HG02678 (cell line): ENCODE measurements around the gene ADAMTS8.

Experiments
- ATAC-seq: cut with Tn5 transposase; IDR thresholded peaks from one replicate; pipeline ENCODE4 v1.9.1; 2021; ENCODE audit warnings: mild to moderate bottlenecking, moderate library complexity; ENCODE audit not compliant: unreplicated experiment

ADAMTS8 gene, protein sequence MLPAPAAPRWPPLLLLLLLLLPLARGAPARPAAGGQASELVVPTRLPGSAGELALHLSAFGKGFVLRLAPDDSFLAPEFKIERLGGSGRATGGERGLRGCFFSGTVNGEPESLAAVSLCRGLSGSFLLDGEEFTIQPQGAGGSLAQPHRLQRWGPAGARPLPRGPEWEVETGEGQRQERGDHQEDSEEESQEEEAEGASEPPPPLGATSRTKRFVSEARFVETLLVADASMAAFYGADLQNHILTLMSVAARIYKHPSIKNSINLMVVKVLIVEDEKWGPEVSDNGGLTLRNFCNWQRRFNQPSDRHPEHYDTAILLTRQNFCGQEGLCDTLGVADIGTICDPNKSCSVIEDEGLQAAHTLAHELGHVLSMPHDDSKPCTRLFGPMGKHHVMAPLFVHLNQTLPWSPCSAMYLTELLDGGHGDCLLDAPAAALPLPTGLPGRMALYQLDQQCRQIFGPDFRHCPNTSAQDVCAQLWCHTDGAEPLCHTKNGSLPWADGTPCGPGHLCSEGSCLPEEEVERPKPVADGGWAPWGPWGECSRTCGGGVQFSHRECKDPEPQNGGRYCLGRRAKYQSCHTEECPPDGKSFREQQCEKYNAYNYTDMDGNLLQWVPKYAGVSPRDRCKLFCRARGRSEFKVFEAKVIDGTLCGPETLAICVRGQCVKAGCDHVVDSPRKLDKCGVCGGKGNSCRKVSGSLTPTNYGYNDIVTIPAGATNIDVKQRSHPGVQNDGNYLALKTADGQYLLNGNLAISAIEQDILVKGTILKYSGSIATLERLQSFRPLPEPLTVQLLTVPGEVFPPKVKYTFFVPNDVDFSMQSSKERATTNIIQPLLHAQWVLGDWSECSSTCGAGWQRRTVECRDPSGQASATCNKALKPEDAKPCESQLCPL

DNA sequence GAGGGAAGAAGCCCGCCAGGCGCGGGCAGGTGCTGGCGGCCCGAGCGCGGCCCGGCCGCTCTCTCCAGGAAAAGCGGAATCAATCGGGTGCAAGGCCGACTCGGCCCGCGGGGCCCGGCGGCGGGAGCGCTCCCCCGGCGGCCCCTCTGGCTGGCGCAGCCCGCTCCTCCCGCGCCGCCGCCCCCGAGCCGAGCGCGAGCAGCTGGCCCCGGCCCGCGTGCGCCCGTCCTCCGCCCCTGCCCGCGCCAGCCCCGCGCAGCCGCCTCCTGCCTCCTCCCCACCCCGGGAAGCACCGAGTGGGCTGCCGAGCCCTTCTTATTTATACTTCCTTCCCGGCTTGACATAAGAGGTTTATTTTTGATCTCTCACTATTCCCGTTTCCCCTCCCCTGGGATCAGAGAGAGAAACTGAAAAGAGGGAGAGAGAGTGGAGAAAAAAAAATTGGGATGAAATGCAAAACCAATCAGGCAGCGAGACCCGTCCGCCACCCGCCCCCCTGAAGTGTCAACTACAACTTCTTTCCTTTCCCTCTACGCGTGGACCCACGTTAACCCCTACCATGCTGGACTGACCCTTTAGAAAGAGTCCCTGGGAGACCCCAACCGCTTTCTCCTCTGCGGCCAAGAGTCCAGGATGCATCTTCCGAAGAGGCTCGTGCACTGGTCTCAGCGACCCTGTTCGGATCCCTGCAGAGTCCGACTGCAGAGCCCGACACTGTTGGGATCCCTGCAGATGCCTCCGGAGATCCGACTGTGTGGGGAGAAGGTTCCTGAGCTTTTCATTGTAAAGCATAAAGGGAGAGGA, at the start of gene ADAMTS8:
TSS of gene ADAMTS8 (minus strand) at position 294 of the 804 bp plus-strand sequence. CDS start 323 bp downstream, outside the sequence.
- ATAC-seq = no peak

DNA sequence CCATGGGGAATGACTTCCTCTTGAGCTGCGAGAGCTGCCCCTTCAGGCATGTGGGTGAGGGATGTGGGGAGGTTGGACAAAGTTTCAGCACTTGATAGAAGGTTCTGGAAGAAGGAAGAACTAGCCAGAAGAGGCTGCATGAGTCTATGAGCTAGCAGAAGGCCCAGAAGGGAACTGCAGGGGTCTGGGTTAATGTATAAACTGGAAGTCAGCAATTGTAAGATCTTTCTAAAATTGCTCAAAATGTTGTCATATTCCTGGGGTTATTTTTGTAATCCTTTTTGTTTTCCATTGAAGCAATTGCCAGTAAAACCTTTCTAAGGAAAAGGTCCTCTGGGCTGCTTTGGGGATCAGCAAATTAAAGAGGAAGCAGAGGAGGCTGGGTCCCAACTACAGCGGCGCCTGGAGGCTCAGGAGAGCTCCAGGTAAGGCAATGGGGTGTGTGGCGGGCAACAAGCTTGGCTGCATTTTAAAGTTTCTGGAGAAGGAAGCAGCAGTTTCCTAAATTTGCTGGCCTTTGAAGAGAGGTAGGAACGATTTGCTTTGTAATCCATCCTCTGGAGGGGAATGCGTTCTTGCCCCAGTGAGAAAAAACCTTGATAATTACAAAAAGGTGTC, 49.3 kb upstream of the ADAMTS8 start:
- no peak for ATAC-seq

DNA sequence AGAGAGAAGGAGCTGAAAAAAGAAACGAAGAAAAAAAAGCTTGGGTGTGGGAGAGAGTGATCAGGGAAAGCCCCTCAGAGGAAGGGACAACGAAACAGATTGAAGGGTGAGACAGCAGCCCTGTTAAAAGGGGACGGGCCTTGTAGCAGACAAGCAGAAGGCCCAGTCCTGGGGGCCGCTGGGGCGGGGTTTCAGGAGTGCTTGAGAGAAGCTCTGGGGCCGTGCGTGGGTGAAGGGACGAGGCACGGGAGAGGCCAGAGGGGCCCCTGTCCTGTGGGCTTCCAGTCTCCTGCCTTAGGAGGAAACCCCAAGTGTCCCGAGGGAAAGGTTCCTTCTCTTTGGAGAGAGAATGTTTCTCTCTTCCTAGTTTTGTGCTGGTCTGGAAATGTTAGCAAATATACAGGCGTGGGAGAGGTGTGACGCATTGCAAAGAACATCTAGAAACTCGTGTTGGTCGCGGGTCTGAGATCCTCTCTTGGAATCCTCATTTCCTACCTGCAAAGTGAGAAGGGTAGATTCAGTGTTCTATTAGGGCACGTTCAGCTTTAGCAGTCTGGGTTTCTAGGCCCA, 48.6 kb upstream of the ADAMTS8 start:
- ATAC-seq = no peak

DNA sequence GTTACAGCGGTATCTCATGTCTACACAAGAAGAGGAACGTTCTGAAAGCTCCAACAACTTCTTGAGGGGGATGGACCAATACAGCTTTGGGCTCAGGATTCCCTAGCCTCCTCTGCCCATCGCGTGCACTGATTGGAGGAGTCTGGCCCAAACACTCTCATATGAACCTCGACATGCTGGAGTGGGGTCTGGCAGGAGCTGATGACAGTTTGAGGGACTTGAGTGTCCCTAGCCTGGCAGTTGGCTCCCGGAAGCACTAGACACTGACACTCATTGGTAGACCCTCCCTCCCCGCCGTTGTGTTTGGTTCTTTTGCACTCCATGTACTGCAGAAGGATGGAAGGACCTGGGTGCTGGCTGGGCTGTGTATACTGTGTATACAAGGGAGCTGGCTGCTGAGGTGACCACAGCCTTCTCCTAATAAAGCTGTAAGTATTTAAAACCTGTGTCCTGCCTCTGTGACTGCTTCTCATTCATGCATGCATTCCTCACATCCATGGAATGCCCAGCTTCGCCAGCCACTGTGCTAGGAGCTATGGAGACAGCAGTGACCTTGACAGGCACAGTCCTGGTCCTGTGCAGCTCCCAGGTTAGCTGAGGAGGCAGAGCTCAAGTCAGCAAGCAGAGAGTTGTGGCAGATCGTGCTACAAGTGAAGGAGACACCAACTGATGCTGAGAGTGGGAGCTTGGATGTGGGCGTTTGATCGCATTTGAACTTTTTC, 48.0 kb upstream of the ADAMTS8 start:
- no peak for ATAC-seq

DNA sequence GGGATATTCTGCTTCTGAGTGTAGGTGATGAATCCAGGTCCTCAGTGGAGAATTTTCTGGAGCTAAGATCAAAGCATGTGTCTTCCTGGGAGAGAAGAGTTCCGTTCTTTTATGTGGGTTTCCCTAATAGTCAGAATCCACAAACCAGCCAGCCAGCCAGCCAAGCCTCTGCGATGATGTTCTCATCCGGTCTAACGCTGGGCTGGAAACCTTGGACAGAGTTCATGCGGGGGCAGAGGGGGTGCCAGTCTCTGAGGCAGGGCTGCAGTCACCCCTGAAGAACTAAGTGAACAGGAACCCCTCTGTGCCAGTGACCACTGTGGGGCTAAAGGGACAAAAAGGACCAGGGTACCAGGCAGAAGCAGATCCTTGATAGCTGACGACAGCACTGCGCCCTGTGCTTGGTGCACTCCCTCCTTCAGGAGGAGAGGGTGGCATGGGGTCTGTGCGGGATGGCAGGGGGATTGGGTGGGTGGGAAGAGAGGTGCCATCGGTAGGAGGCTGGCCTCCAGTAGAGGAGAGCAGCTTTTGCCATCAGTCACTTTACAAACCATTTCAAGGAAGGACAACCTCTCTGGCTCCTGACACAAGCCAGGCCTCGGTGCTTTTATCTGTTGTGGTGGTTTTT, 47.1 kb upstream of the ADAMTS8 start:
- ATAC-seq = no peak

DNA sequence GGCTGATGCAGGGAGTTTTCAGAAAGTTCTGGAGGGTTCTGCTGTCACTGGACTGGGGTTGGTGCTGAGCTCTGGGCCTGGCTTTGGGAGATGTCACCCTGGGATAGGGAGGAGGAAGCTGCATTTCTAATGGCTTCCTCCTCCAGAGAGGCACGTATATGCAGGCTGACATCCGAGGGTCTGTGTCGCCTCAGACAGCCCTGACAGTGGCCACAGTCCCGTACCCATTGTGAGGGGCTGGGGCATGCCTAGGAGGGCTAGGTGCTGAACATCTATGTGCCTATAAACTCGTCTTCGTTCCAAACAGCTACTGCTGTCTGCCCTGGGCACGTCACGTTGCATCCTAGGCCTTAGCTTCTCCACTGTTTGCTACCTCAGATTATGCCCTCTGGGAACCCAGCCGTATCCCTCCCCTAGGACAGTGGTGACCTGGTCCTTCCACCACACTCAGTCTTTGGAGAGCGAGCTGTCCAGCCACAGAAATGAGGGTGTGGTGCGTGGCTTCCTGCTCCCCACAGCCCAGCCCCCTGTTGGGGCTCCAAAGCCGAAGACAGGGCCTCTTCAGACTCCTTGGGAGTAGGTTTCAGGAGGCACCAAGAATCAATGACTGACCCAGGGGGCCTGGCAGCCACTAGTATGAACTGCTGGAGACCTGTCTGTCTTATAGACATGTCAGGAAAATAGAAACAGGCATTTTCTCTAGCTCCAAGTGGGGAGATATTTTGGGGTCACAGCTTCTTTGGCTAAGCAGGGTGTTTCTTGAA, 46.4 kb upstream of the ADAMTS8 start:
- no peak for ATAC-seq

DNA sequence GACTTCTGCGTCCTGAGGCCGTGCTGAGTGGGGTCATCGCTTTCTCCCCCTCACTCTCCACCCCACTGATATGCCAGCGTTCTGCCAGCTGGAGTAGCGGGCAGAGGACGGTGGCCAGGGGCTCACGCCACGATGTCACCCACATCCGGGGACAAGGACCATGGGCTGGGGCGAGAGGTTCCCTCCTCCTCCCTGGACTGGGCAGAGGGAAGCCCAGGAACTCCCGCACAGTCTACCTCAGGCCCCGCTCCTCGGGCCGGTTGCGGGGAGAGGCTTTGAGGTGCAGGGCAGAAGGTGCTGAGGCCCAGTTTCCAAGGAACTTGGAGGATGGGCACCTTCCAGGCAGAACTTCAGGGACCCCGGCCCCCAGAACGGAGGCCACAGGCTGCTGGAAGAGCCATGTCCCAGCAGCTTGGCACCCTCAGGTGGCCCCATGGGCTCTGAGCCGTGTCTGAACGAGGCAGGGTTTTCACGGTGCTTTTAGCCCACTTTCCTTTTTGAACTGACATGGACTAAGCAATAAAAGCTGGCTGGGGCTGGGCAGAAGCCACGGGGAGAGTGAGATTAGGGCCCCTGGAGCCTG, 45.5 kb upstream of the ADAMTS8 start:
- no peak for ATAC-seq

DNA sequence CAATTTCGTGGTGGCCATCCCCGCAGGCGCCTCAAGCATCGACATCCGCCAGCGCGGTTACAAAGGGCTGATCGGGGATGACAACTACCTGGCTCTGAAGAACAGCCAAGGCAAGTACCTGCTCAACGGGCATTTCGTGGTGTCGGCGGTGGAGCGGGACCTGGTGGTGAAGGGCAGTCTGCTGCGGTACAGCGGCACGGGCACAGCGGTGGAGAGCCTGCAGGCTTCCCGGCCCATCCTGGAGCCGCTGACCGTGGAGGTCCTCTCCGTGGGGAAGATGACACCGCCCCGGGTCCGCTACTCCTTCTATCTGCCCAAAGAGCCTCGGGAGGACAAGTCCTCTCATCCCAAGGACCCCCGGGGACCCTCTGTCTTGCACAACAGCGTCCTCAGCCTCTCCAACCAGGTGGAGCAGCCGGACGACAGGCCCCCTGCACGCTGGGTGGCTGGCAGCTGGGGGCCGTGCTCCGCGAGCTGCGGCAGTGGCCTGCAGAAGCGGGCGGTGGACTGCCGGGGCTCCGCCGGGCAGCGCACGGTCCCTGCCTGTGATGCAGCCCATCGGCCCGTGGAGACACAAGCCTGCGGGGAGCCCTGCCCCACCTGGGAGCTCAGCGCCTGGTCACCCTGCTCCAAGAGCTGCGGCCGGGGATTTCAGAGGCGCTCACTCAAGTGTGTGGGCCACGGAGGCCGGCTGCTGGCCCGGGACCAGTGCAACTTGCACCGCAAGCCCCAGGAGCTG, 44.8 kb upstream of the ADAMTS8 start:
- ATAC-seq = no peak

DNA sequence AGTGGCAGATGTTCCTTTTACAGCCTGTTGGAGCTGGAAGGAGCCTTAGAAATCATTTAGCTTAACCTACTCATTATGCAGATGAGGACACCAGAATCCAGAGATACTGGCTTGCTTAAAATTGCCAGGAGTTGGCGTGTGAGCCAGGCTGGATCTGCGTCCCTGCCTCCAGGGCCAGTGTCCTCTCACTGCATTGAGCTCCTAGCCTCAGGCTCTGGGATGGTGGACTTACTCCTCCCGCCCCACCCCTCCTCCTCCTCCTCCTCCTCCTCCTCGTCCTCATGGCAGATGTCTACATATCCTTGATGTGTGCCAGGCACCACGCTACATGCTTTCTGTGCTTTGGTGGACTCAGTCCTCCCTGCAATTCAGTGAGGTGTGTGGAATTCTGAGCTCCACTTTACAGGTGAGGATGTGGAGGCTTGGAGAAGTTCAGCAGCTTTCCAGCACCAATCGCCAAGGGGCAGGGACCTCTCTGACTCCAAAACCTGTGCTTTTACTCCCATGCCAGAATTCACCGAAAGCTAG, 44.1 kb upstream of the ADAMTS8 start:
- no peak for ATAC-seq

DNA sequence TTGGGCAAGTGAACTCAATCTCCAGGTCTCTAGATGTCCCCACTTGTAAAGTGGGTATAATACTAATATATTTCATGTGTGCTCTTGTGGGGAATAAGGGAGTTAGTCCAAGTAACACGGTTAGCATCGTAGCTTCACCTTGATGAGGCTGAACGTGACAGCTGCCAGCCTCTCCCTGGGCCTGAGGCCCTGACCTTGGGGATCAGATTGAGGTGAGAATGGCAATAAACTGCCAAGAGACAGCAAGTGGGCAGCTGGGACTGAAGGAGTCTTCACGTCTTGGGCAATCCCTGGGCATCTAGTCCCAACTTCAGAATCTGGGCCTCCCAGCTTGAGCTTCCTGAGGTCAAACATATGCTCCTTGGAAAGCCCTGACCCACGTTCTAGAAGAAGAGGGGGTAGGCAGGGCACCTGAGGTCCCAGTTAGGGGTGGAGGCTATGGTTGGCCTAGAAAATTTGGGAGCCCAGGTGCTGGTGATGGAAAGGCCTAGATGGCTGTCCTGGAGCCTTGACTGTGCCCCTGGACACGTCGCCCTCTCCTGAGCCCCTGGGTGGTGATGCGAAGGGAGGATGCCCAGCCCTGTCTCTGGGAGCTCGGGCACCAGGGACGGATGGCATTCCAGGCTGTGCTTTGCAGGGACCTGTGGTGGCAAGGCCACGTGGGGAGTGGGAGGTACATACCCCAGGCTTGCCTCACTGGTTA, 43.5 kb upstream of the ADAMTS8 start:
- ATAC-seq = no peak

DNA sequence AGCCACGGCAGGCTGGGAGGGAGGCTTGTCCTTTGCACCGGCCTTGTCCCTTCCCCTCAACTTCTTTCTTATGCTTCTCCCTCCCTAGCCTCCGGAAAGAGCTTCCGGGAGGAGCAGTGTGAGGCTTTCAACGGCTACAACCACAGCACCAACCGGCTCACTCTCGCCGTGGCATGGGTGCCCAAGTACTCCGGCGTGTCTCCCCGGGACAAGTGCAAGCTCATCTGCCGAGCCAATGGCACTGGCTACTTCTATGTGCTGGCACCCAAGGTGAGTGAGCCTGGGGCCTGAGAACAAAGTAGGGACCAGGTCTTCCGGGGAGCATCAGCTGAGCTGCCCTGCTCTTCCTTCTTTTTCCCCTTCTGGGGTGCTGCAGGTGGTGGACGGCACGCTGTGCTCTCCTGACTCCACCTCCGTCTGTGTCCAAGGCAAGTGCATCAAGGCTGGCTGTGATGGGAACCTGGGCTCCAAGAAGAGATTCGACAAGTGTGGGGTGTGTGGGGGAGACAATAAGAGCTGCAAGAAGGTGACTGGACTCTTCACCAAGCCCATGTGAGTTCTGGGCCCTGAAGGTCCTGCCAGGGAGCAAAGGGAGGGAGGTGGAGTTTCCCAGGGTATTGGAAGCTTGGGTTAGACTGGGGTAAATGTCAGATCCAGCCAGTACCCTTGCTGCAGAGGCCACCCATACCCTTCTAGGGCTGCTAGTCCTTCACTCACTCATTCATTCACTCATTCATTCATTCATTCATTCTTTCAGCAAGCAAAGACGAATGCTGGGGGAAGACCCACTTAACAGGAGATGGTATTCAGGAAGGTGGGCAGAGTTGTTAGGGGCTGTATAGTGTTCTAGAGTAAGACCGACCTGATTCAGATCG, 42.7 kb upstream of the ADAMTS8 start:
- ATAC-seq = no peak

DNA sequence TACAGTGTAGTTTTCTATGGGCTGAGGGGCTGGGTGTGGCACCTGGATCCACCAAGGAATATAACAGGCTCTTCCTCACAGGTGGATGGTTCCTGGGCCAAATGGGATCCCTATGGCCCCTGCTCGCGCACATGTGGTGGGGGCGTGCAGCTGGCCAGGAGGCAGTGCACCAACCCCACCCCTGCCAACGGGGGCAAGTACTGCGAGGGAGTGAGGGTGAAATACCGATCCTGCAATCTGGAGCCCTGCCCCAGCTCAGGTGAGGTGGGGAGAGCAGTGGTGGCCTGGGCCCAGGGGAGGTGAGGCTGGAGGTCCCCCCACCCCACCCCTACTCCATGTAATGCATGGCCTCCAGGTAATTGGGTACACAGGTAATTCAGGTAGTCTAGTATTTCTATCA, 40.8 kb upstream of the ADAMTS8 start:
- no peak for ATAC-seq

DNA sequence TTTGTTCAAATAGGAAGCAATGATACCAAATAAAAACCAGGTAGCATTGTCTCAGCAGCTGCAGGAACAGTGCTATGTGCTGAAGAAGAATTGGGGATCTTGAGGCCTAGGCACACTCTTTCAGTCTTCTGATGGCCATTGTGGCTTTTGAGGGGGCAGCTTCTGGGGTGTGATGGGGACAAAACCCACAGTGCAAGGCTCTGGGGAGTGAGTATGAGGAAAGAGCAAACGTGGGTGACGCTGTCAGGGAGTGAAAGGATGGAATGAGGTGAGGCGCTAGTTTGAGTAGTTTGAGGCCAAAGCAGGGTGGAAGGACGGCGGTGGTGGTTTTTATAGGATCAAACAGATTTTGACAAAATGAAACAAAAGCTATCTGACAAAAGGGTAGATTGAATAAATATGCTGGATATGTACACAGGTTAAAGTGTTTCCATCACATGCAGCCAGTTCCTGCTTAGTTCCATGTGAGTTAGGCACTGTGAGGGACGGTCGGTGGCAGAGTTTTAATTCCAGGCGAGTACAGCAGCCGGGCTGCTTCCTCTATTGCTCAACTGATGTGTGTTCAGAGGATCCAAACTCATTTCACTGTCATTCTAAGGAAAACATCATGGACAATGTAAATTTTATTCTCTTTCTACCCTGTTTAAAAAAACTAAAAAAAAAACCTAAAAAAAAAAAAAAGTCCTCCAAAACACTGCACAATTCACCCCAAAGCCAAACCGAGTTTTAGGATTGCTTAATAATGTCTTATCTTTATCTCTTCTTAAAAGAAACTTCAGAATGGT, 38.9 kb upstream of the ADAMTS8 start:
- ATAC-seq = no peak

DNA sequence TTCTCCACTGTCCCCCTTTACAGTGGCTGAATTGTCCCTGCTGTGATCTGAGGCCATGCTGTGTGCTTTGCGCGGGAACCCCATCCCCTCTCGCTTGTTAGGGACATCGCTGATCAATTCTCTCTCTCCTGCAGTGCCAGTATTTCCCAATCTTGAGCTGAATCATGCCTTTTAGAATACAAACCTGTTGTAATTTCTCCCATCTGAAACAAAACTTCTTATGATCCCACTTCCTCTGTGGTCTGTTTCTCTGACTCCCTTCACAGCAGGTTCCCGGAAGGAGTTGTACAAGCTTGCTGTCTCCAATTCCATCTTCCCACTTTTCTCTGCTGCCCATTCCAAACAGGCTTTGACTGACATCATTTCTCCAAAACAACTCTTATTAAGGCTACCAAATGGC, 36.9 kb upstream of the ADAMTS8 start:
- no peak for ATAC-seq

DNA sequence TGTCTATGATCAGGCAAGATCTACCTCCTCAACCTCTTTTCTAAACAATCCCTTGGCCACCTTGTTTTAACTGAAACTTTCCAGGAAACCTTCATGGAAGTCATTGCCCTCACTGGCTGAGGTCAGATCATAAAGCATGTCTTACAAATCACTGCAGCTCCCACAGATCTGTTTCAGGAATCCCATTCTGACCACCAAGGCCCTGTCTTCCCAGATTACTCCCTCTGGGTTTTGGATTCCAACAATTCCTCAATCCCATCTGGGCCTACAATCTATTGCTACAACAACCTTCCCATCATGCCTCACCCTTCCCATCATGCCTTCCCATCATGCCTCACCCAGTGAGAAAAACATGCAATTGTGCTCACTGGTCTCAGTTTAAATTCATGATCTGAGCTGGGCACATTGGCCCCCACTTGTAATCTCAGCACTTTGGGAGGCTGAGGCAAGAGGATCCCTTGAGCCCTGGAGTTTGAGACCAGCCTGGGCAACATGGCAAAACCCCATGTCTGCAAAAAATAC, 35.9 kb upstream of the ADAMTS8 start:
- no peak for ATAC-seq
